Keratinocyte (primary cell): ENCODE results near the gene THAP10.

ENCODE experiments used
- EZH2 ChIP-seq: IDR thresholded peaks from one replicate; pipeline ENCODE4 v1.6.1; 2012; ENCODE audit warnings: inconsistent platforms, mild to moderate bottlenecking, low read length, moderate library complexity
- TF ChIP-seq, protein P1 (sequence below), 3 experiments: IDR thresholded peaks in 1 of 3; conservative IDR thresholded peaks in 1 of 3; optimal IDR thresholded peaks in 1 of 3; 2 replicates in 2 of 3; 3 replicates in 1 of 3; pipeline versions ENCODE3 to v1.5.1; 2011; ENCODE audit warnings: low read length in 3 of 3, mild to moderate bottlenecking in 3 of 3, moderate library complexity in 2 of 3, control low read depth in 1 of 3, inconsistent platforms in 1 of 3; ENCODE audit not compliant: insufficient read depth in 2 of 3; ENCODE audit errors: extremely low read depth in 1 of 3

DNA sequence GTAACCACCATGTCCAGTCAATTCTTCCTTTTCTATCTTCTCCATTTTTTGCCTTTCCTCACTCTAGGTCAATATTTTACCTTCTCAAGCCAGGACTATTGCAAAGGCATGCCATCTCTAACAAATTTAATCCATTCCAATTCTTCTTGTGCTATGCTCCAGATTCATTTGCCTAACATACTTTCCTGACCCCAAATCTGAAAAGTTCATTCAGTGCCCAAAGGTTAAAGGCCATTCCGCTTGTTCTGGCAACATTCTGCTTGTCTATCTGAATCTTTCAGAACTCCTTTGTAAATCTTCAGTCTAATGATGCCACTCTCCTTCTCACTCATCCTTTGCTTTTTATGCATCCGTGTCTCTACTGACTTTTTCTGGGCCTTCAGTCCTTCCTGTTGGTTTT is 15.6 kb downstream of the THAP10 start:
- TF ChIP-seq, protein P1, sequence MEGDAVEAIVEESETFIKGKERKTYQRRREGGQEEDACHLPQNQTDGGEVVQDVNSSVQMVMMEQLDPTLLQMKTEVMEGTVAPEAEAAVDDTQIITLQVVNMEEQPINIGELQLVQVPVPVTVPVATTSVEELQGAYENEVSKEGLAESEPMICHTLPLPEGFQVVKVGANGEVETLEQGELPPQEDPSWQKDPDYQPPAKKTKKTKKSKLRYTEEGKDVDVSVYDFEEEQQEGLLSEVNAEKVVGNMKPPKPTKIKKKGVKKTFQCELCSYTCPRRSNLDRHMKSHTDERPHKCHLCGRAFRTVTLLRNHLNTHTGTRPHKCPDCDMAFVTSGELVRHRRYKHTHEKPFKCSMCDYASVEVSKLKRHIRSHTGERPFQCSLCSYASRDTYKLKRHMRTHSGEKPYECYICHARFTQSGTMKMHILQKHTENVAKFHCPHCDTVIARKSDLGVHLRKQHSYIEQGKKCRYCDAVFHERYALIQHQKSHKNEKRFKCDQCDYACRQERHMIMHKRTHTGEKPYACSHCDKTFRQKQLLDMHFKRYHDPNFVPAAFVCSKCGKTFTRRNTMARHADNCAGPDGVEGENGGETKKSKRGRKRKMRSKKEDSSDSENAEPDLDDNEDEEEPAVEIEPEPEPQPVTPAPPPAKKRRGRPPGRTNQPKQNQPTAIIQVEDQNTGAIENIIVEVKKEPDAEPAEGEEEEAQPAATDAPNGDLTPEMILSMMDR (optimal IDR thresholded peaks at IDR 0.05 in 1 of 3, IDR thresholded peaks at IDR 0.05 in 1 of 3, conservative IDR thresholded peaks at IDR 0.05 in 1 of 3; ENCODE audit: extremely low read depth in 1 of 3, insufficient read depth in 2 of 3, low read length in 3 of 3), result no peak
- no peak for TF ChIP-seq EZH2
